DMS 273 (cell line): ENCODE measurements around the gene TIFAB.

Experiments used
- DNase-seq: peaks from one replicate; lab custom pipeline; 2025; ENCODE audit not compliant: unreplicated experiment; lab: John Stamatoyannopoulos, UW

TIFAB gene

GRCh38 chr5:135460246-135461033 is 8.3 kb upstream of the TIFAB start:
- no peak for DNase-seq

DNA sequence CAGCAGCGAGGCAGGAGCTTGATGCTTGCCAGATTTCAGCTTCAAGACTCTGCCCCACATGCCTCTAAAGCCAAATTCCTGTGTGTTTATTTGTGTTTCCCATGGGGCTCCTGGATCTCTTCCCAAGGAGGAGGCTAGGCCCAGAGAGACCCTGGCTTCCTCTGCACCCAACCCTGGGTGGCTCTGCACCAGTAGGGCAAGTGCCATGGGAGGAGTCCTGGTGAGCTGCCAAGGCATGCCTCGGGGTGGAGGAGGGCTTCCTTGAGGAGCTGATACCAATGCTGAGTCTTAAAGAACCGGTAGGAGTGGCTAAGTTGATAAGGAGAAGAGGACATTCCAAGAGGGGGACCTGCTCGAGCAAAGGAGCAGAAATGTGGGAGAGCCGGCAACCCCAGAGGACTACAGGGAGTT is 6.8 kb upstream of the TIFAB start:
- no peak for DNase-seq

DNA sequence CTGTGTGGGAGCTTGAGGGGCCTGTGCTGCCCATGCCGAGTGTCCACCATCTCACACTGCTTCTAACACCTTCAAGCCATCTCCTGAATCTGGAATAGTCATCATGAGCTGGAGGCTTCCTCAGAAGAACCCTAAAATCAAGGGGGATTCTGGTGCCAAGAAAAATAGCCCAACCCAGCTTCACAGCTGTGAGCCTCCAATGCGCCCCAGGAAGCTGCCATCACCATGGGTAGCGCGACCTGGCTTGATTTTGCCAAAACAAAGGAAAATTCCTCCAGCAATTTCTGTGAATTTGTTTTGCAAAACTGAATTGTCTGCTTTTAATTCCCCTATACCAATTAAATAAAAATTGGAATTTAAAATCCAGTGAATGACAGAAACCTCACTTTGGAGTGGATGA is 6.2 kb upstream of the TIFAB start:
- no peak for DNase-seq

- DNase-seq, result peak; percentile 87
Measured at GRCh38 chr5:135457424-135458071, 5.4 kb upstream of the TIFAB start.

DNA sequence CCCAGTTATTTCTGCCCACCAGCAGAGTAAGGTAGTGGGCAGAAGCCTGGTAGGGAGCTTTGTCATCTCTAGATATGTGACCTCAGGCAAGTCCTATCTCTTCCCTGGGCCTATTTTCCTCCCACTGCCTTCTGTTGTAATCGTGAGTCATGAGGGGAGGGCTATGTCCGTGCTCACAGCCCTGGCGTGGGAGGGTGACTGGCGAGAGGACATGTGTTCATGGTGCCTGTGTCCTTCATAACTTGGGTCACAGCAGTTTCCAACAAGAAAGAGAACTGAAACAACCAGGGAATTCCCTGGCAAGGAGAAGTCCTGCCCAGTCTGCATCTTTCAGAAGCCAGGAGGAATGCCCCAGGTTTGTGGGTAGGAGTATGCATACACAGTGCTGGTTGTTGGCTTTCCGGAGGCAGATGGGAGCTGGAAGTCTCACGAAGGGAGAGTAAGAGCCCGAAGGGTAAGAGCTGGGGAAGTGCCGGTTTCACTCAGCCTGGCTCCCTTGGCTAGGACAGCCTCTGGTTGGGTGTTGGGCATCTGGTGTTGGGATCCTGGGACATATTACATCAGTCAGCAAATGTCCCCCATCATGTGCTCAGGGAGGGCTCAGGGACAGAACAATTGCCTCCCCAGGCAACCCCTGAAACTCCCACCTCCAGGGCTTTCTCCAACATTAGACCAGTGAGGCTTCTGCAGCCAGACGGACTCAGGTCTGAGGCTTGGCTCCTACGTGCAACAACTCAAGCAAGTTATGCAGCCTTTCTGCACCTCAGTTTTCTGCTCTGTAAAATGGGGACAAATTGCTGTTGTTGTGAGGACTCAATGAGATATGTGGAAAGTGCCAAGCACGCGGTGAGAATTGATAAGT is 4.3 kb upstream of the TIFAB start:
- peak; percentile 52 for DNase-seq

GRCh38 chr5:135455876-135456237 is 3.7 kb upstream of the TIFAB start:
- DNase-seq, result no peak

DNA sequence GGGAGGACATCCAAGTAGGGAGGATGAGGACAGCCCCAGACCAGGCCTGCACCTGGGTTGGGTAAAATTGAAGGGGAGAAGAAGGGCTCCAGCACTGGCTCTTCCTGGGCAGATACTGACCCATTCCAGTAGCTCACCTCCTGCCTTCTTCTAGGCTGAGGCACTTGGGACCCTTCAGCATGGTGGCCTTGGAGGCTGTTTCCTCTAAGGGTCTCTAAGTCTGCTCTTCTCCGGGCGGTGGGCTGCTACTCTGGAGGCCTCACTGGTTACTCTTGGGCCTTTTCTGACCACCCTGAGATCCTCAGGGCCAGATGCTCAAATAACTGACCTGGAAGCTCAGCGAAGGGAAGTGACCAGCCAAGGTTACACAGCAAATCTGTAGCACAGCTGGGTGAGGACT is 2.8 kb upstream of the TIFAB start:
- DNase-seq, result no peak

- no peak for DNase-seq
Measured at GRCh38 chr5:135453613-135454012, 1.5 kb upstream of the TIFAB start.

- peak; percentile 59 for DNase-seq
Measured at GRCh38 chr5:135451581-135452320, 400 bp downstream of the TIFAB start.

DNA sequence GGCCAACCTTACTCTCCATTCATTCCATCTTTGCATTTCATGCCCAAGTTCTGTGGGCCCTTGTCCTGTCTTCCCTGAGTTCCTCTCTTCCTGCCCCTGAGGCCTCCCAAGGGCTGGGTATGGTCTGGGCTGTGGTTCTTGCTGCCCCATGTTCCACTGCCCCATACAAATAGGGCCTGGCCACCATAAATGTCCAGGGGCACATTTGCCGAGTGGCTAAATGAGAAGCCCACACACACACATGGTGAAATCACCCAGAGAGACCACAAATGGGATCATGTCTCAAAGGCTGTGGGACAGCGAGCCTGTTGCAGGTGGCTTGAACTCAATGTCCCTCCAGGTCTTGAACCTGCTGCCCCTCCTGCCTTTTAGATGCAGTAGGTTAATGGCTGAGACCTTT is 1.2 kb downstream of the TIFAB start:
- no peak for DNase-seq

- DNase-seq, result no peak
Measured at GRCh38 chr5:135450336-135450735, 1.8 kb downstream of the TIFAB start.

DNA sequence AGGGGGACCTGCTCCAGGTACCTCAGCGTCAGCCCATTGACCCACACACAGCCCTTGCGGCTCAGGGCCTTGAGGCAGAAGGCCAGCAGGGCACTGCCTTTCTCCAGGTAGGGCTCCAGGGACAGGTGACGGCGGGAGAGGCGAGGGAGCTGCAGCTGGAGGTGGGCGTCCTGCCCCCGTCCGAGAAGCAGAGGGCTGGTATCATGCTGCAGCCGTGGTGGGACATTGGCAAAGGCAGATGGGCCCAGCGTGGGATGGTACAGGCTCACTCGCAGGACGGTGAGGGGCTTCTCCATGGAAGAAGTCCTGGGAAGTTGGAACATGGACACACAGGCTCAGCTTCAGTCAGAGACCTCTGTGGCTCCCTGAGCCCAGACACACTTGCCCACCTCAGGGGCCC is 2.5 kb downstream of the TIFAB start:
- no peak for DNase-seq

- no peak for DNase-seq
Measured at GRCh38 chr5:135448791-135449507, 3.2 kb downstream of the TIFAB start.

DNA sequence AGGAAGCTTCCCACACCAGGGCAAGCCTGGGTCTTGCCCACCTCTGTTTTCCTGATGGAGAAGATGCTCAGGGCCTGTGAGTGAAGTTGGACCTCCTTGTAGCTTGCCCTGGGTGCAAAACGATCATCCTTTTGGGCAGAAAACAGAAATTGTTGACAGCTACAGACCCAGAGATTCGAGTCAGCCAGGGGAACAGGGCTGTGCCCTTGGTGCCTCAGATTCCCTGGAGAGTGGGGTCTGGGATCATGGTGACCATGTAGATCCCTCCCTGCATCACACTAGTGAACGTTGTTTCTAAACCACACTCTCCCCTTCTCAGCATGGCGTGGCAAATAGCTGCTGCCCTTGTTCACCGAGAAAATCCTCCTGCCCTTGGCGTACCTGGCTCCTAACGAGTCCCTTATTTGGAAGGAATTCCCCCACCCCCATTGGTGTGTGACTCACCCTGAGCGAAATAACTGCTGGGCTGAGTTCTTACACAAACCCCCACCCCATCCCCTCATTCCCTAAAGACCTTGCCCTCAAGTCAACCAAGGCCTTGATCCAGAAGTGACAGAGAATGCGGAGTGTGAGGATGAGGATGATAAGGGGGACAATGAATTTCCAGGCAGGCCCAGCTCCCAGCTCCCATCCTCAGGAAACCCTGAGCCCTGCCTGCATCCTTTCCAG is 3.9 kb downstream of the TIFAB start:
- DNase-seq, result no peak

GRCh38 chr5:135447298-135447929 is 4.7 kb downstream of the TIFAB start, which contains the start of gene DCANP1:
TSS of gene DCANP1 (minus strand) at chr5:135447348. CDS start at chr5:135447108, 240 bp downstream.
- no peak for DNase-seq

- DNase-seq, result no peak
Measured at GRCh38 chr5:135446615-135447014, 5.5 kb downstream of the TIFAB start.

DNA sequence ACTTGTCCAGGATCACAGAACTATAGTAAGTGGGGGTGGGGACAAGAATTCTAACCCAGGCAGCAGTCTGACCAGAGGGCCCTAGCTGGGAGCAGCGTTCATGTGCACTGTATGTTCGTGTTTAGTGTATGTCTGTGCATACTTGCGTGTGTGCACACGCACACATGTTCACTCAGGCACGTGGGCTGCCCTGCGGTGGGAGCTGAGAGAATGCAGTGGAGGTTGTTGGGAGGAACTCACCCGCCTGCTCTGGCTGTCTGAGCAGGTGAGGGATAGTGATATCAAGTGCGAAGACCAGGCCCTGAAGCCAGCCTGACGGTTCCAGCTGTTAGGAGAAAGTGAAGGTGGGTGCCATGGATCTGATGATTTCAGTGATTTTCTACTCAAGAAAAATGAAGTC is 5.9 kb downstream of the TIFAB start:
- no peak for DNase-seq

DNA sequence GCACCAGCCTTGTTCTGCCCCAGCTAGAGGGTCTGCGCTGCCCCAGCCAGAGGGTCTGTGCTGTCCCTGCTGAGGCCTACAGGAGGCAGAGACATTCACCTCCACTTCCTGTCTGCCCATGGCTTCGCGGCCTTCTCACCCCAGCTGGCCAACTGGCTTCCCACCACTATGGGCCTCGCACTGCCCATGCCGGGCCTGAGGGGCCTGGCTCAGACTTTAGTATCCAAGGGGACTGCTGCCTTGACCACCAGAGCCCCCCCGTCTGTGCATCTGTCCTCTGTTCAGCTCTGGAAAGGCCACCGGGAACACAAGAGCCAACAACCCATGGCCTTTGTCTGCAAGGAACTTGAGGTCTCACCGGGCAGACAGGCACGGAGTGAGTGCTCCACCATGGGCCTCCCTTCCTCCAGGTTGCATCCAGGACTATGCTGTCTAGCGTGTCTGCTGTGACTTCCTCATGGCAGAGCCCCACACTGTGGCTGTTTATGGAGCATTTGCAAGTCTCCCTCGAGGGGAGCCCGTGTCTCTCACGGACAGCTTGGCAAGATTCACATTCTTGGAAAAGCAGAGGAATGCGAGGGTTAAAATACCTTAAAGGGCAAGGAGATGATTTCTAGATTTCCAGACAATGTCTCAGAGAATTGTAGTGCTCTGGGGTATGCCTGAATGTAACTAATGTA is 6.7 kb downstream of the TIFAB start:
- DNase-seq, result no peak

GRCh38 chr5:135444881-135445280 is 7.3 kb downstream of the TIFAB start:
- no peak for DNase-seq
